Dedifferentiated amniotic fluid mesenchymal stem cell (primary cell): ENCODE results near the gene DHRS4.

Source experiments
- DNase-seq: peaks from one replicate; pipeline ENCODE4 v3.0.0-alpha.2; 2016; ENCODE audit errors: extremely low spot score

Gene DHRS4

GRCh38 chr14:23953464-23954278 is at the start of gene DHRS4:
Gene DHRS4 (plus strand): TSS chr14:23953770. CDS start chr14:23953789, 19 bp downstream.
- DNase-seq: peak; percentile 76

- peak; percentile 38 for DNase-seq
Observed at GRCh38 chr14:23910101-23910875, 43.3 kb upstream of the DHRS4 start.

- no peak for DNase-seq
Observed at GRCh38 chr14:23910876-23911210, 42.7 kb upstream of the DHRS4 start.

- no peak for DNase-seq
Observed at GRCh38 chr14:23915559-23915958, 38.0 kb upstream of the DHRS4 start.

- DNase-seq: peak; percentile 48
Observed at GRCh38 chr14:23916004-23916403, 37.6 kb upstream of the DHRS4 start.

- no peak for DNase-seq
Observed at GRCh38 chr14:23916446-23916845, 37.1 kb upstream of the DHRS4 start.

GRCh38 chr14:23922545-23922944 is 31.0 kb upstream of the DHRS4 start:
- DNase-seq: no peak

GRCh38 chr14:23925523-23926075 is 28.0 kb upstream of the DHRS4 start:
- no peak for DNase-seq

- DNase-seq: no peak
Observed at GRCh38 chr14:23926543-23926942, 27.0 kb upstream of the DHRS4 start.

GRCh38 chr14:23929136-23929535 is 24.4 kb upstream of the DHRS4 start:
- no peak for DNase-seq

GRCh38 chr14:23929822-23930294 is 23.7 kb upstream of the DHRS4 start:
- DNase-seq: peak; percentile 71

GRCh38 chr14:23930742-23931141 is 22.8 kb upstream of the DHRS4 start:
- DNase-seq: peak; percentile 70

GRCh38 chr14:23931721-23932289 is 21.8 kb upstream of the DHRS4 start:
- DNase-seq: no peak

GRCh38 chr14:23932639-23933038 is 20.9 kb upstream of the DHRS4 start:
- no peak for DNase-seq

GRCh38 chr14:23933108-23933741 is 20.3 kb upstream of the DHRS4 start:
- DNase-seq: no peak

- no peak for DNase-seq
Observed at GRCh38 chr14:23933742-23934128, 19.8 kb upstream of the DHRS4 start.

GRCh38 chr14:23935158-23935557 is 18.4 kb upstream of the DHRS4 start:
- DNase-seq: no peak

GRCh38 chr14:23936084-23936829 is 17.3 kb upstream of the DHRS4 start:
- DNase-seq: no peak

GRCh38 chr14:23937203-23937602 is 16.4 kb upstream of the DHRS4 start:
- DNase-seq: no peak

- DNase-seq: no peak
Observed at GRCh38 chr14:23938823-23939222, 14.7 kb upstream of the DHRS4 start.
